Germinal center (tissue), 1 donor: ENCODE results near the gene KIF16B.

Experiments used
- DNase-seq: peaks from one replicate; pipeline ENCODE4 v3.0.0; 2012; ENCODE audit warnings: mixed read lengths, low spot score

The KIF16B gene

GRCh38 chr20:16432466-16433292 lies 140.6 kb downstream of the KIF16B start:
- no peak for DNase-seq

- DNase-seq = no peak
Measured at GRCh38 chr20:16428112-16428511, 145.1 kb downstream of the KIF16B start.

GRCh38 chr20:16427571-16427970 lies 145.7 kb downstream of the KIF16B start:
- no peak for DNase-seq

GRCh38 chr20:16424780-16425179 lies 148.5 kb downstream of the KIF16B start:
- DNase-seq = no peak

DNA sequence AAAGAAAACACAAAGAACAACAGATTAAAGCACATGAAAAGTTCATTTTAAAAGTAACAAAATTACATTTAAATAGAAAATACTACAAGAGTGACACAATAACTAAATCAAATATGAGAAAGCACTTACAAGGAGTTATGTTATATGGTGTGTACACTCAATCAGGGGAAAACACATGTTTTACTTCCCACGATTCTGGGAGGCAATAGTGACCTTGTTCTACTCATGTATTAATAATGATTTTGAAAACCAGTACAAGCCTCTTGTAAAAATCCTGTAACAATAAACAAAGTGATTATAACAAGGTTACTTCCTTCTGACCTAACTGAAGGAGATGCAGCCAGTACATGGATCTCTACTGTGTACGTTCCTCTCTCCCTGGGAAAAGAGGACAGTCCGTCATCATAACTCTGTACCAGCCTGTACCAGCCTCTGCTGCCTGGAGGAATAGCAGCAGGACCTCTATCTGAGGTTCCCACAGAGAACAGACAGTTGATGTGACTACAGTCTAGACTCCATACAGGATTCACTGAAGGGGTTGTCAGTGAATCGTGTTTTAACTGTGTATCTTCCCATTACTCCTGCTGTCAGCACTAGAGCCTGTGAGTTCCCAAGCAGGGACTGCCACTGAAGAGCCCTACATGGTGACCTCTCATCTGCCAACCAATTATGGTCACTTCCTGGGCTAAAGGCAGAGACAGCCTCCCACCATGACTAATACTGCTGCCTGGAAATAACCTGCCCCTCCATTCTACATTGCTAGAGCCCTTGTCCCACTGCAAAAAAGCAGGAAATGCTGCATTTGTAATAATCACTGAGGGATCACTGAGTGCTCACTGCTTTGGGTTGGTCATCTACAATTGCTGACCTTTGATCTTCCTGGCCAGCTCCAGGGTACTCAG lies 149.7 kb downstream of the KIF16B start:
- DNase-seq = no peak

DNA sequence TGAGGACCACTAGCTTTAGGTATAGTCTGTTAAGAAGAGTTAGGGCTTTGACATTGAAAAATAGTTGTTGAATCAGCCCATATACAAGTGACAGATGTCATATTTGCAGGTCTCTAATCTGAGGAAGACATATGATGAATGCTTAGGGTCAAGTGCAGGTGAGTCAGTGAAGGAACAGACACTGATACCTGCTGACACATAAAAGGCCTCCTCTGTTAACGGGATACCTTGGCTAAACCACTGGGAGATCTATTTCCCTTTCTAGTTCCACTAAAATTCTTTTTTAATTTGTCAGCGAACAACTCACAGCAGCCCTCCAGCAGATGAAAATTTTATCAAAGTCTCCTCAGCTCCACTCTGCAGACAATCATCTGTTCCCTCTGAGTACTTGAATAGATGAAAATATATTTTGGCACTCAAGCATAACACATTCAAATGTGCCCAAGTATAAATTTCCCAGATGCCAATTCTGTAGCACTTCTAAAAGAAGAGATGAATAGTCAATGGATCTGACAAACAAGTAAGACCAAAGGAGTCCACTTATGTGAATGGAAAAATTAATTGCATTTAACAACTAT lies 154.0 kb downstream of the KIF16B start:
- no peak for DNase-seq

GRCh38 chr20:16418616-16419015 lies 154.6 kb downstream of the KIF16B start:
- DNase-seq = no peak

DNA sequence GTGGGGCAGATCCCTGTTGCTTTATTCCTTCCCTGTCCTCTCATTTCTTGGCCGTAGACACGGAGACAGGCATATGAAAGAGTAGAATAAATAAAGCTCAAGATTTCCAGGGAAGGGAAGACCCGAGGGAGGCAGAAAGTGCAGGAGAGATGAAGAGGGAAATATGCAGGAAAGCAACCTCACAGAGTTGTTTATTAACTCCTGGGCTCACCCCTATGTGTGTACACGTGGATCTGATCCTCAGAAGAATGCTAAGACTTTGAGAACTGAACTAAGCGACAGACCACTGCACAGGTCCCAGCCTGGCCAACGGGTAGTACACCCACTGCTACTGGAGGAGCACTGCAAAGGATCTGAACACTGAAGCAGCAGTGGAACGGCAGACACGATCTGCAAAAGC lies 156.2 kb downstream of the KIF16B start:
- DNase-seq = no peak

DNA sequence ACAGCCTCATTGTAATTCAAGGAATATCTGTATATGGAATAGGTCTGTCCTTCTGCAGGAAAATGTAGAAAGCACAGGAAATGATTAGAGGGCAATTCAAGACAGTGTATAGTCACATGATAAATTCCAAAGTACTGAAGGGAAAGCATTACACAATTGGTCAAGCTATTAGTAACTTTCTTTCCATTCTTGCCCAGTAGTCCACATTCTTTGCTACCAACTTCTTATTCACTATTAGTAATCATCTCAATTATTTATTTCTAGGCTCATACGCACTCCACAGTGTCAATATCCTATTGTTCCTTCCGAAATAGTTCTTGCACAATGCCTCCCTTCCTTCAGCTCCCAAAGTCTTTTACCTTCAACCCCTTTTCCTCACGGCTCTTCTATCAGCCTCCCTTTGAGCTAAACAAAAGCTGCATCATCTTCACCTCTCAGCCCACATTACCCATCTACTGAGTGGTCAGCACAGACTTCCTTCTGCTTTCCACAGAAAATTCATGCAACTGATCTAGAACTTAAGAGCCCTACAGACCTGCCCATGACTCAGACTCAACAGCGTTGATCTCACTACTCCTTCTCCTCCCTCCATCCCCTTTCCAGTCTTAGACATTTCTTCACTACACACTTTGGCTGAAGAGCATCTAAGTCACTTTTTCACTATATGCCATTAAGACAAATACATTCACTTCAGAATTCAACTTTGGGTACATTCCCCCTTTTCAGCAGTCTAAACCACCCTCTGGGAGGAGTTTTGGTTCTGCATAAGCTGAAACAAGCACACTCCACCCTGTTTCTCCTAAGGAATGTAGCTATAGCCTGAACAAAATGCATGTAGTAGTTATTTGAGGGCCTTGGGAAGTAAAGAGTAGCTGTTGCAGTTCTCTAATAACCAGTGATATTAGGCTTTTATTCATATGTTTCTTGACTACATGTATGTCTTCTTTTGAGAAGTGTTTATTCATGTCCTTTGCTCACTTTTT lies 157.9 kb downstream of the KIF16B start:
- DNase-seq = no peak

- no peak for DNase-seq
Measured at GRCh38 chr20:16412906-16413305, 160.3 kb downstream of the KIF16B start.

- no peak for DNase-seq
Measured at GRCh38 chr20:16411361-16411760, 161.9 kb downstream of the KIF16B start.

DNA sequence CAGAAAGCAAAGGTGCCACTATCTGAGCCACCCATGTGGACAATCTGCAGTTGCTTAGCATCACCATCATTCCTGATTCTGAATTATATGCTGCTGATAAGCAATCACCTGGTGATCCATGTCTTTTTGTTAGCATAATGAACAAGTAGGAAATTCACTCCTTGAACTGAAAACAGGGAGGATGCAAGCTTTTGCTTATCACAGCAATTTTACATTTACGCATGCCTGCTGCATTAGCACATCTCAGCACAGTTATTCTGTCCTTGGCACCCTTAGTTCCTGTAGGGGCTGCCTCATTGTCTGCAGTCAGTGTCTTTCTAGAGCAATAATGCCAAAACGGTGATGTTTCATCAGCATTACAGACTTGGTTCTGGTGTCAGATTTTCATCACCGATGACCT lies 162.6 kb downstream of the KIF16B start:
- no peak for DNase-seq

DNA sequence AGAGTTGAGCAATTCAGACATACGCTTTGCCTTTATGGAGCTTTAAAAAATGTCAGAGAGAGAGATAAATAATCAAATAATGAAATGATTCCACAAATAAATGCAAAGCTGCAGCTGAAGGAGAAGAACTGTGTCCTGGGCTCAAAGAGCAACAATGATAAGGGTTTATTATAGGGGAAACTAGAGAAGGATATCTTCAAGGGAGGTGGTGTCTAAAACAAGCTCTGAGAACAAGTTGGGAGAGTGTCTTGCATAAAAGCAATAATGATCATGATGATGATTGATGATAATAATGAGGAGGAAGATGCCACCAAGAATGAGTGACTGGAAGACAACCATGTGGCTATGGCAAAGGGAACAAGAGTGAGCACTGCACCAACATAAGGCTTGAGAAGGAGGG lies 164.3 kb downstream of the KIF16B start:
- DNase-seq = no peak

GRCh38 chr20:16407251-16408067 lies 165.8 kb downstream of the KIF16B start:
- DNase-seq = no peak

DNA sequence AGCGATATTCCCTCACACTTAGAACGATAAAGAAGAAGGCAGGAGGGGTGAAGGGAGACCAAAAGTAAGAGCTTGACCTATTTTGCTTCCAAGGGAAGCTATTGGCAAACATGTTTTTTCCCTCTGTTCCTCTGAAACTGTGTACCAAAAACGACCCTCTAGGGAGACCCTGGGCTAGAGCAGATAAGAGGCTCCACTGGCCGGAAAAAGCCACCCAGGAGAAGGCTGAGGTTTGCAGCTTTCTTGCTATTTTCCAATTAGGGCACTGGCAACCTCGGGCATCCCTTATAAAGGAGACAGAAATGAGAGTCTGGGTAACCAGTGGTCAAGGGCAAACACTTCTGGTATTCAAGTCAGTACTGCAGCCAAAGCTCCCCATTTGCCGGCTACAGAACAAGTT lies 168.0 kb downstream of the KIF16B start:
- DNase-seq = no peak

- DNase-seq = no peak
Measured at GRCh38 chr20:16404640-16405039, 168.6 kb downstream of the KIF16B start.

DNA sequence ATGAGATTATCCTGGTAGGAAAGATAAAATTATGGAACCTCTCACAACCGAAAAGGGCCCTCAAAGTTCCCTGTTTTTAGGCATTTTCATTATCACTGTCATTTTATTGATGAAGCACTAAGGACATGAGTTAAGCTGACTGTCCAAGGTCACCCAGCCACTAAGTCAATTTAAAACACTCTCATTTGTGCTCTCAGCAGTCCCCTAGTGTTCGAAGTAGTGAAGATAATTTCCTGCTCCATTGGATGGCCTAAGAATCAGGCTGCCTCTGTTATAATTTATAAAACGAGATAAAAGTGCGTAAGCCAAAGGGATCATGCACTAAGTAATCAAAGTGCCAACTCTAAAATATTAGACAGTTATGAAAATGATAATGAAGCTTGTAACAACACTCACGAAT lies 169.1 kb downstream of the KIF16B start:
- DNase-seq = no peak

GRCh38 chr20:16400234-16400633 lies 173.0 kb downstream of the KIF16B start:
- no peak for DNase-seq

GRCh38 chr20:16399801-16400200 lies 173.4 kb downstream of the KIF16B start:
- DNase-seq = no peak

DNA sequence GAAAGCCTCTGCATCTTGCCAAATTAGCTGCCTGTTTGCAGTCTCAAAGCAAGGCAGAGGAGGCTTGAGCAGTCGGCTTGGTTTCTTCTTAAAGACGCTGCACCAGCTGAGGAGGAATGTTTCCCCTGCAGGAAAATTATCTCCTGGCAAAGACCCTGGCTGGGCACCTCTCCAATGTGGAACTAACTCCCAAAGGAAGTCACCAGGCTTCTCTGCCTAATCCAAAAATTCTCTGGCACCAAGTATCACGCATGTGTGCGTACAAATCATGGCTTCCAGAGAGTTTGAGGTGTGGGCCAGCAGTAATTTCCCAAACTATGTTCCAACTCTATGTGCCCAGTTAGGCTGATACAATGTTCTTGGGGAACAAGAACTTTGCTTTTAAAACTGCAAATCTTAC lies 176.2 kb downstream of the KIF16B start:
- no peak for DNase-seq

- no peak for DNase-seq
Measured at GRCh38 chr20:16395366-16395765, 177.9 kb downstream of the KIF16B start.
